Endodermal cell (in vitro differentiated cells): ENCODE measurements around the gene RFX4. TPM values are rescaled to one million over a fixed set of nuclear protein-coding genes. Genes with fewer than 3 reads are reported as not detected.

Experiments used
- DNase-seq: peaks from one replicate; pipeline ENCODE4 v3.0.0-alpha.2; 2017
- H3K27ac ChIP-seq: 2 replicates; pipeline ENCODE4 v1.5.1; 2013; ENCODE audit warnings: mild to moderate bottlenecking, low read depth, low read length, moderate library complexity
- H3K27me3 ChIP-seq: 2 replicates; pipeline ENCODE4 v1.6.1; 2013; ENCODE audit warnings: mild to moderate bottlenecking, low read length, moderate library complexity; ENCODE audit not compliant: insufficient read depth, control insufficient read depth, poor library complexity, severe bottlenecking
- H3K36me3 ChIP-seq: 2 replicates; pipeline ENCODE4 v1.7.0; 2013; ENCODE audit warnings: mild to moderate bottlenecking, low read length, moderate library complexity; ENCODE audit not compliant: control insufficient read depth, insufficient read depth
- H3K4me1 ChIP-seq: one replicate; pipeline ENCODE4 v1.7.0; 2013; ENCODE audit warnings: low read length; ENCODE audit not compliant: control insufficient read depth, insufficient read depth
- H3K4me3 ChIP-seq: 2 replicates; pipeline ENCODE4 v1.5.1; 2013; ENCODE audit warnings: mild to moderate bottlenecking, low read length, moderate library complexity
- H3K9ac ChIP-seq: 2 replicates; pipeline ENCODE4 v1.6.1; 2013; ENCODE audit warnings: mild to moderate bottlenecking, low read length, moderate library complexity; ENCODE audit not compliant: poor library complexity, severe bottlenecking; ENCODE audit errors: extremely low read depth
- H3K9me3 ChIP-seq: 2 replicates; pipeline ENCODE4 v1.6.1; 2013; ENCODE audit warnings: mild to moderate bottlenecking, low read length, moderate library complexity; ENCODE audit not compliant: control insufficient read depth
- H3K27ac Mint-ChIP-seq: 2 replicates; pipeline ENCODE4 v1.8.0; 2020; ENCODE audit warnings: mixed read lengths
- H3K27me3 Mint-ChIP-seq: 2 replicates; pipeline ENCODE4 v1.8.0; 2021; ENCODE audit warnings: mild to moderate bottlenecking, mixed read lengths; ENCODE audit not compliant: insufficient read depth
- H3K36me3 Mint-ChIP-seq: 2 replicates; pipeline ENCODE4 v1.8.0; 2020; ENCODE audit warnings: low read depth, mixed read lengths
- H3K4me1 Mint-ChIP-seq: 2 replicates; pipeline ENCODE4 v1.8.0; 2020; ENCODE audit warnings: mixed read lengths
- H3K4me3 Mint-ChIP-seq: 2 replicates; pipeline ENCODE4 v1.8.0; 2020; ENCODE audit warnings: mild to moderate bottlenecking, moderate library complexity, mixed read lengths
- H3K9me3 Mint-ChIP-seq: 2 replicates; pipeline ENCODE4 v1.8.0; 2020; ENCODE audit warnings: mild to moderate bottlenecking, mixed read lengths
- WGBS, 2 experiments: methylation state at CpG; one replicate each; pipeline versions ENCODE4 v1.1.5 to v1.1.7; 2013; ENCODE audit warnings: missing lambda C conversion rate in 2 of 2, mixed read lengths in 1 of 2; ENCODE audit not compliant: insufficient coverage in 1 of 2, insufficient read length in 1 of 2; 5-methylcytosine and 5-hydroxymethylcytosine counted together
- total RNA-seq, 2 donors: library from RNA; stranded (reverse); fragmentation: NEBNext Ultra II Directional in 1 of 2; extraction: Animal tissue kit (Norgen Biotek cat#: 25700) in 1 of 2; gene quantifications; 2 replicates in 1 of 2; 3 replicates in 1 of 2; pipeline ENCODE4 v1.2.1, GENCODE V29; 2021
- TF ChIP-seq, protein P1 (sequence below): fragments of 200-600 bp; sonication (generic); conservative IDR thresholded peaks from 2 replicates; pipeline ENCODE4 v1.5.0; 2021; ENCODE audit warnings: antibody characterized with exemption, mild to moderate bottlenecking

Gene RFX4
- total RNA-seq, 2 donors from 2014 or later, result 0.09 to 0.86 TPM

DNA sequence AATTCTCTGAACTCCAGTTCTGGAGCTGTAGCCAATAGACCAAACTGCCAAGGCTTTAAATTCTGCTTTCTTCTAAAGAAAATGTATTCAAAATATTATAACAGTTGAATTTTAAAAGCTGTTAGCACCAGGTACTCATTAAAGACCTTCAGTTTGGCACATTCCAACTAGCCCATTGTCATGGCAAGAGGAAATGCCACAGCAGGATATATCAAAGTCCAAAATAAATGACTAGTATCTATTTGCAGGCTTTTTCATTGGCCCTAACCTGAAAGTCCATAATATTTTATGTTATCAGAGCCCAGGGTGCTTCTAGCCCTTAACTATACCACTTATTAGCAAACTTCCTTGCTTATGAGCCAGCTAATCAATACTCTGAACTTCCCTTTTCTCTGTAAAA lies 188.6 kb downstream of the RFX4 start:
- no peaks in the 10 kb centered on the region for H3K9me3 ChIP-seq
- no peak for DNase-seq
- no peak overlapping the region for H3K4me3 ChIP-seq
- no peak overlapping the region for H3K27ac ChIP-seq
- H3K36me3 ChIP-seq, result no peaks in the 10 kb centered on the region
- TF ChIP-seq, protein P1, sequence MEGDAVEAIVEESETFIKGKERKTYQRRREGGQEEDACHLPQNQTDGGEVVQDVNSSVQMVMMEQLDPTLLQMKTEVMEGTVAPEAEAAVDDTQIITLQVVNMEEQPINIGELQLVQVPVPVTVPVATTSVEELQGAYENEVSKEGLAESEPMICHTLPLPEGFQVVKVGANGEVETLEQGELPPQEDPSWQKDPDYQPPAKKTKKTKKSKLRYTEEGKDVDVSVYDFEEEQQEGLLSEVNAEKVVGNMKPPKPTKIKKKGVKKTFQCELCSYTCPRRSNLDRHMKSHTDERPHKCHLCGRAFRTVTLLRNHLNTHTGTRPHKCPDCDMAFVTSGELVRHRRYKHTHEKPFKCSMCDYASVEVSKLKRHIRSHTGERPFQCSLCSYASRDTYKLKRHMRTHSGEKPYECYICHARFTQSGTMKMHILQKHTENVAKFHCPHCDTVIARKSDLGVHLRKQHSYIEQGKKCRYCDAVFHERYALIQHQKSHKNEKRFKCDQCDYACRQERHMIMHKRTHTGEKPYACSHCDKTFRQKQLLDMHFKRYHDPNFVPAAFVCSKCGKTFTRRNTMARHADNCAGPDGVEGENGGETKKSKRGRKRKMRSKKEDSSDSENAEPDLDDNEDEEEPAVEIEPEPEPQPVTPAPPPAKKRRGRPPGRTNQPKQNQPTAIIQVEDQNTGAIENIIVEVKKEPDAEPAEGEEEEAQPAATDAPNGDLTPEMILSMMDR, result no peak
- H3K27me3 ChIP-seq, result no peaks in the 10 kb centered on the region
- Mint-ChIP-seq H3K27ac (no peak overlapping the region), H3K4me3 (no peak overlapping the region), H3K27me3 (no peaks in the 10 kb centered on the region), H3K4me1 (peaks cover 51% of the 10 kb centered on the region), H3K36me3 (no peaks in the 10 kb centered on the region), H3K9me3 (no peaks in the 10 kb centered on the region)
- no peak overlapping the region for H3K9ac ChIP-seq
- H3K4me1 ChIP-seq, result peaks cover 20% of the 10 kb centered on the region

DNA sequence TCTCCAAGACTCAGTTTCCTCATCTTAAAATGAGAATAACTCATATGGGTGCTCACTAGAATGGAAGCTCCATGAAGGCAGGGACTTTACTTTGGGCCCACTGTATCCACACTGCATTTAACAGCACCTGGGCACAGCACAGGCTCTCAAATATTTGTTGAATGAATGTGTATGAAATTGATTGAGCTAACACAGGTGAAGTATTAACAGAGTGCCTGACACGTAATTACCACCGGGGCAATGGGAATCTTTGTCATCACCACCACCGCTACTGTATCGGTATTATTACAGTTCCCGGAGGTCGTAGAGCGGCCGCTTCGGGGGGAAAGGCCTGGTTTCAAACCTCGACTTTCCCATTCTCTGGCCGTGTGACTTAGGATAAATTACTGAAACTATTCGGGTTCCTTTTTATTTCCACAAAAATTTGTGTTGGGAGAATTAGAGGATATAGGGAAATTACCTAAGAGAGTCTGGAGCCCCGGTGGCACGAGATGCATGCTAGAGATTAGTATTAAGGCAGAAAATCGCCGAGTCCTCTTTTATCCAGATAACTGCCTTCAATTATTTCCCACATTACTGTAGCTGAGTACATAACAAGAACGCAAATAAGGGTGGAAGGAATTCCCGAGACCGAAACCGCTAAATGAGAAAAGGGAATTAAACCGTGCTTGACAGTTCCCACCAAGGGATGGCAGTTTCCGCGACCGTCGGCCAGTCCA lies 190.6 kb downstream of the RFX4 start:
- Mint-ChIP-seq H3K4me1 (peaks cover 36% of the 10 kb centered on the region), H3K9me3 (no peaks in the 10 kb centered on the region), H3K27me3 (no peaks in the 10 kb centered on the region), H3K36me3 (no peaks in the 10 kb centered on the region), H3K4me3 (peak overlapping the region; percentile 95), H3K27ac (peak overlapping the region; percentile 99)
- Histone ChIP-seq H3K9me3 (no peaks in the 10 kb centered on the region), H3K36me3 (no peaks in the 10 kb centered on the region), H3K4me1 (peaks cover 12% of the 10 kb centered on the region), H3K27me3 (no peaks in the 10 kb centered on the region), H3K4me3 (peak overlapping the region; percentile 97), H3K9ac (peak overlapping the region; percentile 70), H3K27ac (peak overlapping the region; percentile 90)
- no peak for DNase-seq
- TF ChIP-seq, protein P1, result no peak
- WGBS, 2 experiments, result 55 to 74% methylated on average over 16 to 25 of the region's 25 CpGs

DNA sequence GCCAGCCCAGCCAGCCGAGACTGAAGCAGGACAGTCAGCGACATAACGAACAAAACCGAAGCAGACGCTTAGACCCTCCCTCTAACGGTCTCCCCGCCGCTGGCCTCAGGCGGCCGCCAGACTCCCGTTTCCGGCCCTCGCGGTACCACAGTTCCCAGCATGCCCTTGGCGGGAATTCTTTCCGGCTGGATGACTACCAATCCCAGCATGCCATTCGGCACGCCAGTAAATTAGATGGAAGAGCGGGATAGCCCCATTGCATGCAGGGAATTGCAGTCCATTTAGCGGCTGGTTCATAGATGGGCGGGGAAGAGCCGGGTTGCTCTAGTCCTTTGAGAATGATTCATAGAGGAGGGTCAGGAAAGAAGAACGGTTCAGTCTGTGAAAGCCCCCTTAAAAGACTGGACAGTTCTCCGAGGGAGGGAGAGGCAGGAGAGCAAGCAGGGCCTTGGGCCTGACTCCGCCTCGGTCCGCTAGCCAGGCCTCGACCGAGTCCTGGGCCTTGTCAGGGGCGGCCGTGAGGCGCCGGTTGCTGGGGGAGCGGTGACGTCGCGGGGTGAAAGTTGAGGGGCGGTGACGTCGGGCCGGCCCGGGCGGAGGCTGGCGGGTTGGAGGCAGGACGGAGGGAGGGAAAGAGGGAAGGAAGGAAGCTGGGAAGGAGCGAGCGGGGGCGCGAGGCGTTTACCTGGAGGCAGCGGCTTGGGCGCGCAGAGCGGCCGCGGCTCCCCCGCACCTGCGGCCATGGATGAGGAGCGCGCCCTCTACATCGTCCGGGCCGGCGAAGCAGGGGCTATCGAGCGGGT lies 191.4 kb downstream of the RFX4 start, which contains the start of gene RIC8B:
Gene RIC8B, plus strand, starts transcription at position 678 of the 803 bp plus-strand sequence. Its CDS starts 64 bp downstream, at position 742.
- Histone ChIP-seq H3K4me1 (peaks cover 4% of the 10 kb centered on the region), H3K4me3 (peak within 1 kb of the TSS; percentile 97), H3K9ac (peak within 1 kb of the TSS; percentile 70), H3K27ac (peak within 1 kb of the TSS; percentile 97), H3K36me3 (no peaks in the 10 kb centered on the region), H3K27me3 (no peaks in the 10 kb centered on the region), H3K9me3 (no peaks in the 10 kb centered on the region)
- 0% methylated on average over 22 to 66 of the region's 66 CpGs for WGBS, 2 experiments
- H3K27ac Mint-ChIP-seq, result peak within 1 kb of the TSS; percentile 99
- H3K36me3 Mint-ChIP-seq, result no peaks in the 10 kb centered on the region
- peak; percentile 100 for DNase-seq
- TF ChIP-seq, protein P1, result no peak
- peaks cover 28% of the 10 kb centered on the region for H3K4me1 Mint-ChIP-seq
- H3K4me3 Mint-ChIP-seq, result peak within 1 kb of the TSS; percentile 95
- no peaks in the 10 kb centered on the region for H3K27me3 Mint-ChIP-seq
- no peaks in the 10 kb centered on the region for H3K9me3 Mint-ChIP-seq
